Left renal cortex interstitium (tissue), 4 donors: Measurements from ENCODE around the gene PTPRG. TPM values are rescaled to one million over a fixed set of nuclear protein-coding genes. Genes with fewer than 3 reads are reported as not detected.

ENCODE experiments used
- DNase-seq, 4 donors: peaks; one replicate each; pipeline ENCODE4 v3.0.0-alpha.2; 2013; ENCODE audit warnings: low read depth in 4 of 4, low spot score in 2 of 4, missing footprints in 1 of 4
- polyA plus RNA-seq, 4 donors: library from polyadenylated mRNA; unstranded; fragments of 120-200 nt; gene quantifications; one replicate each; pipeline ENCODE4 v1.2.1, GENCODE V29; 2013; ENCODE audit not compliant: insufficient read length in 4 of 4

Gene PTPRG
- polyA plus RNA-seq, 4 donors, result 75.4 to 87.4 (median 78.9) TPM

DNA sequence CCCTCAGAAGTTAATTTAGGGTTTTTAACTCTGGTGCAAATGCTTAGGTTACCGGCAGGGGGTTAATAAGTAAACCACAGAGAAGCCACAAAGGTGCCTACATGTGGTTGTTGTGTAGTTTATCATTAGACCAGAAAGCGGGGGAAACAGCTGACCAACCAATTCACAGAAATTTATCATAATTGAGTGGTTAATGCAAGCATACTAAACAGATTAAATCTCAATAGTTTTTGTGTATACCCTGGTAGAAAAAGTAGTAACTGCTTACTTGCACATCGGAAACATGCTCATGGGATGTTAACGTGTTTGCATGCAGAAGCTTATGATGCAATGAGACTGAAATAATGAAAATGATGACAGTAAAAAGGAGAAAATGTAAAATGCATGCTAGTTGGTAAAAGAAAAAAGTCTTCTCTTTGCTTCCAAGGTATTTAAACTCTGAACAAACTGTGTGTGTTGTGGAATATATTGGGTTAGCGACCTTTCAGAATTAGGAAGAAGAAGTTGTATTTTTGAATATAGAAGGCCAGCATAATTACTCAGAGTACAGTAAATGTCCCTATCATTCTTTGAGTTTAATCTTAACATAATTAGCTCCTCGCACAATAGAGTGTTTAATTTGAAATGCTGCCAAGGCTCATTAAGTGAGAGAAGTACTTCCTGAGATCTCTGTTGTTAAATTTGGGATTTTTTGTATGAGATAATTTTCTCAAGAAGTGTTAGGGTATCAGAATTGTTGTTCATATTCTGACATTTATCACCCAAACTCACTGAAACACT is 316.2 kb downstream of the PTPRG start:
- no peak for DNase-seq

DNA sequence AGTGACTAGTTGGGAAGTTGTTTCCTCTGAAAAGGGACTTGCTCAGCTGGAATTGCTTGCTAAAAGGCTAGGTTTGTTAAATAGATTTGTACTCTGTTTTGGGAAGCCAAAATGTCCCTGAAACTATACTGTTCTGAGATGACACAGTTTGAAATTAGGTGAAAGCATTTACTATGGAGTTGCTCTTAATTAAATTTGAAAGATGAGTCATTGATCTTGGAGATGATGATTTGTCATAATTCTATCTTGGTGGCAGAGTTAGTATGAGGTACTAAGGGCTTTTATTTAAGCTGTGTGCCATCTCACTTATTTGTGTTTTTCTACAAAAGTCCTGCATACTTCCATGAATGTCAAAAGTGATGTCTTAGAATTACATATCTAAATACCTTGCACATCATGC is 320.9 kb downstream of the PTPRG start:
- DNase-seq, result no peak

GRCh38 chr3:61884794-61885193 is 323.4 kb downstream of the PTPRG start:
- DNase-seq, result no peak

DNA sequence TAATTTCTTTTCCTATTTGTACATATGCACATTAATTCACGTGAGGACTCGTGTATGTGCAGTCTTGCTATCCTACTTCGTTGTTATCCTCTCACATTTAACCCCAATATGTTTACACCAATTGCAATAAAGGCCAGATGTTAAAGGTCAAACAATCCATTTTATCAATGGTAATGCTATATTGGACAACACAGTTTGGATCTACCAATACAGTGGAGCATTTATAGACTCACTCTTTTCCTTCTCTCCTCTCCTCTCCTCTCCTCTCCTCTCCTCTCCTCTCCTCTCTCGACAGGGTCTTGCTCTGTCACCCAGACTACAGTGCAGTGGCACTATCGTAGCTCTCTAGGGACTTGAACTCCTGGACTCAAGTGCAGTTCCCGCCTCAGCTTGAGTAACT is 324.0 kb downstream of the PTPRG start:
- no peak for DNase-seq

GRCh38 chr3:61887206-61887605 is 325.8 kb downstream of the PTPRG start:
- DNase-seq, result no peak

- DNase-seq, result no peak
These were observed 327.9 kb downstream of the PTPRG start for GRCh38 chr3:61889259-61889658.

GRCh38 chr3:61890167-61890566 is 328.8 kb downstream of the PTPRG start:
- no peak for DNase-seq

DNA sequence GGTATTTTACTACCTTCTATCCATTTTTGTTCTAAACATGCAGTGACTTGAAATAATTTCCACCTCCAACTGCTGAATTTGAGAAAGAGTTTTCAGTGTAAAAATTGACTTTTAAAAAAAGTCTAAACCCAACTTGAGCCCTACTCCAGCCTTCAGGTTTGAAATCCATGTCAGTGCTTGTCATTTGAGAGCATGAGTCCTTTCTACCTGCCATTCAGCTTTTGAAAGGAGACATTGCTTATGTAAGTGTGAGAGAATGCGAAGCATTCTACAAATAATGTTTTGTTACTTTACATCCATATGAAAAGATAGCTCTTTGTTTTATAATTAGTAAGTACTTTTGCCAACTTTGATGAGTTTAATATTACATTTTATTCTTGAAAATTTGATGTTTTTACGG is 329.2 kb downstream of the PTPRG start:
- no peak for DNase-seq

GRCh38 chr3:61892891-61893290 is 331.5 kb downstream of the PTPRG start:
- no peak for DNase-seq

DNA sequence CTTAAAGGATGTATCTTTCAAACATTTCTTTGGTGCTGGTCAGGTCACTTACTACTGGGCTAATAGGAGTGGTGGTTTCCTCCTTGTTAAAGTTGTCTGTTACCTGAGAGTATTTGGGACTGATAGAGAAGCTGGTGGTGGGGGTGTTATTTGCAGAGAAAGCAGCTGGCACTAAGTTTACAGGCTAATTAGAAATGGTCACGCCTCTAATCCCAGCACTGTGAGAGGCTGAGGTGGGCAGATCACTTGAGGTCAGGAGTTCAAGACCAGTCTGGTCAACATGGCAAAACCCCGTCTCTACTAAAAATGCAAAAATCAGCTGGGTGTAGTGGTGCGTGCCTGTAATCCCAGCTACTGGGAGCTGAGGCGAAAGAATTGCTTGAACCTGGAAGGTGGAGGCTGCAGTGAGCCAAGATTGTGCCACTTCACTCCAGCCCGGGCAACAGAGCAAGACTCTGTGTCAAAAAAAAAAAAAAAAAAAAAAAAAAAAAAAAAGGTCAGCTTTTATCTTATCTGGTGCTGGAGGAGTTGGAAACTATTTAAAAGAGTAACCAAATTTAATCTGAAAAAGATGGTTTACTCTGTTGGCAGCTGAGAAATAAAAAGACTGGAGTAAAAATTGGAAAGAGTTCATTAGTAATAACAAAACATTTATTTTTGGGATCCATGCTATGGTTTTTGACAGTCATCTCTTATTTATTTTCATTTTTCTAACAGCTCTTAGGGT is 332.6 kb downstream of the PTPRG start:
- DNase-seq, result no peak

GRCh38 chr3:61894988-61895935 is 333.9 kb downstream of the PTPRG start:
- DNase-seq, result peak in 1 of 4 donors; percentile 59

- DNase-seq, result no peak
These were observed 334.9 kb downstream of the PTPRG start for GRCh38 chr3:61896251-61896650.

DNA sequence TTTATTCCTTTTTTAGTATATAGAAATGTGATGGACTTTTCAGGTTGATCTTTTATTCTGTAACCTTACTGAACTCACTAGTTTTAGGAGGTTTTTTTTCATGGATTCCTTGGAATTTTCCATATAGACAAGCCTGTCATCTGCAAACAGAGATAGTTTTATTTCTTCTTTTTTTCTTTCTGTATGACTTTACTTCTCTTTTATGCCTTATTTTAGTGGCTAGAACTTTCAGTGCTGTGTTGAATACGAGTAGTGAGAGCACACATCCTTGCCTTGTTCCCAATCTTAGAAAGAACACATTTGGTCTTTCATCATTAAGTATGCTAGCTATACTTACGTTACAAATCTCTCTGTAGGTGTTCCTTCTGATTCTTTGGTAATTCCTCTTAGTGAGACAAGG is 336.5 kb downstream of the PTPRG start:
- DNase-seq, result no peak

- no peak for DNase-seq
These were observed 338.5 kb downstream of the PTPRG start for GRCh38 chr3:61899700-61900462.

- DNase-seq, result no peak
These were observed 340.1 kb downstream of the PTPRG start for GRCh38 chr3:61901496-61901895.

- no peak for DNase-seq
These were observed 340.6 kb downstream of the PTPRG start for GRCh38 chr3:61901986-61902385.

DNA sequence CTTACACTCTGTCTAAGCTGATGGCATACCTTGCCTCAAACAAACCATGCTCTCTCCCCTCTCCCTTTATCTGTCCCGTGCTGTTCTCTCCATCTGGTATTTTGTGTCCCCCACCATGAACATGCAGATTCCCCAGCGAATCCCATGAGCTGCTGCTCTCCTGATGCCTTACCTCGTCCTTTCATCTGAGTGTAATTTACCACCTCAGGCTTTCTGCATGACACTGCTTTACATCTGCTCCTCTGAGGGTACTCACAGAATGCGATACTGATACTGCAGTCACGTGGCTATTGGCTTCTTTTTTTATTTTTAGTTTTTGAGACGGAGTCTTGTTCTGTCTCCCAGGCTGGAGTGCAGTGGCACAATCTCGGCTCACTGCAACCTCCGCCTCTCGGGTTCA is 341.7 kb downstream of the PTPRG start:
- no peak for DNase-seq

GRCh38 chr3:61903931-61904657 is 342.7 kb downstream of the PTPRG start:
- no peak for DNase-seq

- no peak for DNase-seq
These were observed 345.9 kb downstream of the PTPRG start for GRCh38 chr3:61907210-61907795.
